Activated T-helper 1 cell treated with Interleukin-2 at 50 U/mL for 16 hours (primary cell): ENCODE results near the gene ID4.

ENCODE experiments used
- DNase-seq: peaks from one replicate; pipeline ENCODE4 v3.0.0-alpha.2; 2020; ENCODE audit warnings: low read depth

ID4 gene

DNA sequence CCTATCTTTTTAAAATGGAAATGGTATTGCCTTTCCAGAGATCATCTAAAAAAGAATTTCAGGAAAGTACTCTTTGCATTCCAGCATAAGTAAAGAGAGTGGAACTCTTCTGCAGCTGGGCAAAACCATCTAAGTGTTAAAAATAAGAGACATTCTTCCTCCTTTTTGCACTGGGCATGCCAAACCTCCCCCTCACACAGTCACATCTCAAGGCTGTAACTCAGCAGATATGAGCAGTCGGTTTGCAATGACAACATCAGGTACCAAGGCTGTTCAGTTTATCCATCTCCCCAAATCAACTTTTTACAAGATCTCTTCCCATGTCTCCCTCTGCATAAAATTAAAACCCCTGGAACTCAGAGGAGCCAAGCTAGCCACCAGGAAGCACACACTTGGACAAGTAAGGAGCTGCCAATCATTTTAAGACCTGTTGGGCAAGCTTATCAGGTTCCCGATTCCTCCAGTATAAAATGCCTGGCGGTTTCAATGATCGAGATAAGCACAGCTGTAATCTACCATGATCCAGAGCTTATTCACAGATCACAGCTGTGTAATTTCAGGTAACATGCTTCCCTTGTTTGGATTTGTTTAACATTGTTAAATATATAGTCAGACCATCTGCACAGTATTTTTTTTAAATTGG lies 23.2 kb downstream of the ID4 start:
- no peak for DNase-seq

DNA sequence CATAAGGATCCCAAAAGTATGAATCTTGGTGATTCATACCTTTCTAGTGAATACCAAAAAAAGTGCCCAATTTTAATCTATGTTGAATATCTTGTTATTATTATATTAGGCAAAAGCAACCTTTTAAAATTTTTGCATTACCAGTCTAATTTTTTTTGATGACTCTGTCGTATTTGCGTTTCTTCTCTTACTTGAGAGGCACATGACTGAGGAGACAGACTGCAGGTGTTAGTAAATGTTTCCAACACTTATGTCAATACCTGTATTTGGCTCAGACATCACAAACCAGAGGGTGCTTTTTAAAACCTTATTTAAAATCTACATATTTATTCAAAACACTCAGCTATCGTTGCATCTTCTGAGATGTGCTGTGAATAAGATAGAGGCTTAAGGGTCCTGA lies 27.1 kb downstream of the ID4 start:
- no peak for DNase-seq

DNA sequence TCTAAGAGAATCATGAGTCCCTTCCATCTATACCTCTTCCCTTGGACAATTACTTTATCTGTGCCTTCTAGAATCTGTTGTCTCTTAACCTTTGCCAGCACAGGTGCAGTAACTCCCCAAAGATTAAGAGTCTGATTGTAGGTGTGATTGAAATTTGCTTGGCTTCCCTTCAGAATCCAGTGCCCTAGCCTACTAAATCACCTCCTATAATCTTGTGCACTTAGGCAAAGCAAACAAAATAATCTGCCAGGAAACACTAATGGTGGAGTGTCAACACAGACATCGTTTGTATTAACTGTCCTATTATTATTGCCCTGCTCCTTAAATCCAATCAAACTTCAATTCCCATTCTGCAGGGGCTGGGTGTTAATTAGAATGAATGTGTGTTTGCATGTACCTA lies 28.0 kb downstream of the ID4 start:
- DNase-seq, result no peak

DNA sequence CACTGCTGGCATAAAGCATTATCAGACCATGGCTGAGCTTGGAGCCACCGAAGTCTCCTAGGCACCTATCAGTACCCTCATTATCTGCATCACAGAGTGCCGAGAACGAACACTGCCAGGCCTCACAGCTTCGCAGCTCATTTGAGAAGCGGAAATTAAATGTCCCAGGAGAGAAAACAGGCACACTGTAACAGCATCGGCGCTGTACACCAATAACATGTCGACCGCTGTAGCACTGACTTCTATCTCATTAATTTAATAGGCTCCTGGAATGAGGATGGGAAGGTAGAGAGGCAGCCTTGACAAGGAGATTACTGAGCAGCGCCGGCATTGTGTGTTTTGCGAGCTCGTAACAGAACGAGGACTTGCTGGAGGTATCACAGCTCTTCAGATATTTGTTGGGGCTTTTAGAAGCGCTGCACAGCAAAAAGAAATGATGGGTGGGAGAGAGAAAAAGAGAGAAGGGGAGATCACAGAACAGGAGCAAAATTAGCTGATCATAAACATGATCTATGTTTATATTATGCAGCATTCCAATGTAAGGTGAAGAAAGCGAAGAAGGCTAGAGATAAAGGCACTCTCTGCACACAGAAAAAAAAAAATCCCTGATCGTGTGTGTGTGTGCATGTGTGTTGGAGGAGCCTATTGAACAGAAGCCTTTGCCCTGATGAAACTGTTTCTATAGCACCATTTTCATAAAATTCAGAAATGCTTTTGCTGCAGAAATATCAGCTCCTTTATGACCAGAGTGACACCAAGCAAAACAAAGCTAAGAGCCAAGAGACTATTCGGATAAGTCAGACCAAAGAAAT lies 29.2 kb downstream of the ID4 start:
- DNase-seq, result no peak

DNA sequence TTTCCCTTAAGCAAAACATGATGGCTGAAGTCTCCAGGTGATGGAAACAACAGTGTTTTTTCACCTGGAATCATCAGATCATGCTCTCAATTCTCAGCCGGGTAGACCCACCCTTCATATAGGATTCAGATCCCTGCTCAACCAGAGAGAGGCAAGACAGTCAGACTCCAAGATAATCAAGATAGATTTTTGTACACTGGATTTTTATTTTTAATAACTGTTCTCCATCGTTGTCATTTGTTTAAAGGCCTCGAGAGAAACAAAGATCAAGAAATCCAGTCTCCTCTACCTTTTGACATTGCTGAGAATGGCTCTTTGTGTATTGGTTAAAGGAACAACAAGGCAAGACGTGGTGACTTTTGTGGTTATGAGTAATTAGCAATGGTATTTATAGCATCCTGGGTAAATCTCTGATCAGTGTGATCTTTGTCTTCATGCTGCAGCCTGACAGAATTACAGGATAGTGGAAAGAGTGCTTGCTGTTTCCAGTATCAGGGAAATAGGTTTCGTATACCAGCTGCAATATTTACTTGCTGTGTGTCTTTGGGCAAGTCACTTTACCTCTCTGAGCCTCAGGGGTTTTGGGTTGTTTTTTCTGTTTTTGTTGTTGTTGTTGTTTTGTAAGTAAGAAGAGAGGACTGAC lies 29.9 kb downstream of the ID4 start:
- DNase-seq, result no peak

DNA sequence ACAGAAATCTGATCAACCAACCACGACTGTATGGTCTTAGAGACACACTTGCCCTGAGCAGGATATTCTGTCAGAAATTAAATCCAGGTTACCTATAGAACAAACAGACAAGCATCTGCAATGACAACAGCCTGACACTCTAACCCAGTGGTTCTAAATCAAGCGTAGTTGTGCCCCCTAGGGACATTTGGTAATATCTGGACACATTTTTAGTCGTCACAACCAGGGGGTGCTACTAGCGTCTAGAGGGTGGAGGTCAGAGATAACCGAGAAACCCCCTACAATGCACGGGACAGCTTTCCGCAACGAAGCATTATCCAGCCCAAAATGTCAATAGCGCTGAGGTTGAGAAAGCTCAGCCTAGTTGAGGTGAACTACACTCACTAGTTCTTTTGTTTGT lies 32.3 kb downstream of the ID4 start:
- no peak for DNase-seq

DNA sequence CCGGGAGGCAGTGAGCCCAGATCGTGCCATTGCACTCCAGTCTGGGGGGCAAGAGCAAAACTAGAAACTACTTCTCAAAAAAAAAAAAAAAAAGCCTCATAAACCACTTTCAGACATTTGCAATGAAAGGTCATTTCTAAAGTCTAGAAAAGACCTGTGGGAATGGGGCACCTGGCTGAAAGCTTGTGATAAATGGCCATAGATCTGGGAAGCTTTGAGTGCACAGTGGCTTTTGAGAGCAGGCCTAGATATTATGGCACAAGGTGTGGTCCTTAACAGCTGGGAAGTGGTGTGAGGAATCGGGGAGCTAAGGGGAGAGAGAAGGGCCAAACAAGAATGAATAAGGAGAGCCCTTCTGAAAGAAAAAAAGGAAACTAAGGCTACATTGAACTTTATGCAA lies 33.2 kb downstream of the ID4 start:
- DNase-seq, result no peak

DNA sequence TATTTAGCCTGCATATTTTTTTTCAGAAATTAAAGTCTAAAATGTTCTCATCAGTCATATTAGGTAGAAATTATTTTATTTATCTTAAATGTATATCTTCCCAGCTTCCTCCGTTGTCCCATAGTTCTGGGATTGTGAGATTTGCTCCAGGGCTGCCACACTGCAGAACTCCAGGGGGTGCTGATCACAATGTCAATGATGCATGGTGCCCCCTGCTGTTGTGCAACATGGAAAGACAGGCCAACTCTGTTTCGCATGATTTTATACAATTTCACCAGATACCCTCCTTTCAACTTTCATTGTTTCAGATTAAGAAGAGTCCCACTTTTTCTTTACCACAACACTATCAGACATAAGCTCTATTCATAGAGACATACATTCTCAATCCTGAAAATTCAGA lies 35.9 kb downstream of the ID4 start:
- no peak for DNase-seq

DNA sequence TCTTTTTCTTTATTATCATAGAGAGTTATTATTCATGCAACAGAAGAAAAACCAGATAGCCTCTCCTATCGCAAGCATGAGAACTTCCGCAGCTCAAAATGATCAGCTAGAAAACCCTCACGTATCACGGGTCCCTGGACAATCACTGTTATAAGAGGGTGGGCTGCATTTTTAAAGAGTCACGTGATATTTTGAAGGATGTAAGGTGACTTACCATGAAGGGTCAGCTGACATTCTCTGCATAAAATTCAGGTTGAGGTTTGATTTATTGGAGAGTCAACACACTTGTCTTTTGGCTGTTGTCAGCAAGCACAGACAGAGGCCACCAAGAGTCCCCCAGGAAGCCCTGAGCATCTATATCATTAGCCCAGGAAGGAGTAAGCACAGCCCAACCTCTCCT lies 39.5 kb downstream of the ID4 start:
- no peak for DNase-seq

DNA sequence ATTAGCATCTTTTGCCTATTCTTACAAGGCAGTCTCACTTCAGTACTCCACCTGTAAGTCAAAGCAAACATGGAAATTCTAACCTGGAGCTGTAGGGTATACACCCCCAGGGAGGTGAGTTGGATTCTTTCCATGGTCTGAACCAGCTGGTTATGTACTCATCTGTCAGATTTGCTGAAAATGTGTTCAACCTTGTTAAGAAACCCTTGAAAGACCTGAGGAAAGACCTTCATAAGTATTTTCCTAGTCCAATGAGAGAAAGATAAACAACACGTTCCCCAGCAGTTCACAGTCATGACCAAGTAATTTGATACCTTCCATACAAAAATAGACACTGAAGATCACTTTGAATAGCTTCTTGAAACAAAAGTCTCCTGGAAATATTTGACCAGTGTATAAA lies 42.5 kb downstream of the ID4 start:
- DNase-seq, result no peak

DNA sequence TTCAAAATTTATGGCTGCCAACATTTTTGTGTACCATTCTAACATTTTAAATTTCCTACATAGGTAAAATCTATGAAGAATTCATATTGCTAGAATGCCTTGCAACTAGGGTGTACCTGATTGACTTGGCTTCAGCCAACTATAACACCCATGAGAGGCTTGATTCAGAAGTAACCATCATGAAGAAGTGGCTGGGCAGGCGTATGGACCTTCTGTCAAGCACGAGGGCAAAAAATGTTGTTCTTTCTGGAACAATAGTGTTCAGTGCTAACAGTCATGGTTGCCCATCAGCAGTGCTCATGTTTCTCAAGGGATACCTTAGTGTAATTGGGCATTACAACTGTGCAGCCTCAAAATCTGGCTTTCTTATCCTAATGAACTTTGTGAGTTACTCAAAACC lies 42.9 kb downstream of the ID4 start:
- DNase-seq, result no peak

DNA sequence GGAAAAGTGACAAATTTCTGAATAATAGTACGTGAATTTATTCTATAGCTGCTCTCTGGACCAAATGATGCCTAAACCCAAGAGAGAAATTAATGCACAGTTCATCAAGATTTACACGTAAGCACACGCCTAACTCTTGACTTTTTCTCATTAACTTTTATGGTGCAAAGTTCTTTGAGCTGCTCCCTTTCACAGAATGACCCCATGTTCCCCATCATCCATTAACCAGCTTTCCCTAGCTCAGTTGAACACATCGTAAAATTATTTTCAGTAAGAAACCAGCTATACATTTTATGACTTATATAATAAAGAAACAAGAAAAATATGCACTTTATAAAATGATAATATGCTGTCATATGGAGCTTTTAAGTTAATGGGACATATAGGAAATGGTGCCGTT lies 54.3 kb downstream of the ID4 start:
- no peak for DNase-seq
